Ecto neural progenitor cell (in vitro differentiated cells): ENCODE measurements around the gene SELENOI.
"Not testable (repeated sequence)": the region's sequence is repeated elsewhere in the genome, so short reads cannot be mapped to it uniquely, and the experiment has no call there.

Experiments
- DNase-seq: peaks from one replicate; pipeline ENCODE4 v3.0.0-alpha.2; 2018; ENCODE audit warnings: low spot score

Gene SELENOI

GRCh38 chr2:26327291-26328272 is 18.4 kb upstream of the SELENOI start:
- no peak for DNase-seq

GRCh38 chr2:26329083-26329482 is 16.9 kb upstream of the SELENOI start:
- DNase-seq = not testable (repeated sequence)

GRCh38 chr2:26330114-26330549 is 15.8 kb upstream of the SELENOI start:
- peak; percentile 84 for DNase-seq

GRCh38 chr2:26330604-26331003 is 15.3 kb upstream of the SELENOI start:
- DNase-seq = no peak

- not testable (repeated sequence) for DNase-seq
Measured at GRCh38 chr2:26331321-26331720, 14.6 kb upstream of the SELENOI start.

- DNase-seq = no peak
Measured at GRCh38 chr2:26333293-26333692, 12.7 kb upstream of the SELENOI start.

- DNase-seq = no peak
Measured at GRCh38 chr2:26335231-26335630, 10.7 kb upstream of the SELENOI start.

- DNase-seq = no peak
Measured at GRCh38 chr2:26336719-26337118, 9.2 kb upstream of the SELENOI start.

- no peak for DNase-seq
Measured at GRCh38 chr2:26337298-26337697, 8.6 kb upstream of the SELENOI start.

- DNase-seq = no peak
Measured at GRCh38 chr2:26340831-26341230, 5.1 kb upstream of the SELENOI start.

GRCh38 chr2:26344581-26345282 is 1.2 kb upstream of the SELENOI start:
- peak; percentile 49 for DNase-seq

GRCh38 chr2:26345283-26345544 is 729 bp upstream of the SELENOI start:
- no peak for DNase-seq

GRCh38 chr2:26346454-26347053 is 611 bp downstream of the SELENOI start, which contains the start of gene ADGRF3:
Gene ADGRF3, minus strand, starts transcription at chr2:26346789. Its CDS starts 555 bp downstream, at chr2:26346234.
- DNase-seq = peak; percentile 71

- no peak for DNase-seq
Measured at GRCh38 chr2:26347286-26347865, 1.4 kb downstream of the SELENOI start.

GRCh38 chr2:26349690-26350089 is 3.7 kb downstream of the SELENOI start:
- no peak for DNase-seq

- no peak for DNase-seq
Measured at GRCh38 chr2:26351375-26352090, 5.6 kb downstream of the SELENOI start.

GRCh38 chr2:26352892-26353291 is 6.9 kb downstream of the SELENOI start:
- no peak for DNase-seq

GRCh38 chr2:26354469-26354868 is 8.5 kb downstream of the SELENOI start:
- DNase-seq = not testable (repeated sequence)

- DNase-seq = no peak
Measured at GRCh38 chr2:26355038-26355995, 9.4 kb downstream of the SELENOI start.

GRCh38 chr2:26356111-26356510 is 10.2 kb downstream of the SELENOI start:
- DNase-seq = no peak

- DNase-seq = no peak
Measured at GRCh38 chr2:26356771-26357170, 10.8 kb downstream of the SELENOI start.
